PC-9 (cell line): ENCODE measurements around the gene MLST8. TPM values are rescaled to one million over a fixed set of nuclear protein-coding genes. Genes with fewer than 3 reads are reported as not detected.

Experiments used
- BruUV-seq: library from RNA; stranded (reverse); fragments of 400-500 nt; replicated peaks from 2 replicates; lab custom pipeline; 2021; lab: Mats Ljungman, UMichigan
- CTCF ChIA-PET: fragments of 300-600 bp; sonication (Branson Sonifier 250); formaldehyde crosslinking; loops from one replicate; lab custom pipeline; 2022; ENCODE audit warnings: antibody characterized with exemption; lab: Charles Lee
- POLR2A ChIA-PET: fragments of 300-600 bp; sonication (Branson Sonifier 250); formaldehyde crosslinking; loops from one replicate; lab custom pipeline; 2022; ENCODE audit warnings: antibody characterized with exemption; ENCODE audit not compliant: unreplicated experiment; lab: Charles Lee
- DNase-seq, 2 experiments: peaks; one replicate each; pipeline versions ENCODE4 v3.0.0 to v3.0.0-alpha.2; 2015 to 2022; ENCODE audit warnings: mixed read lengths in 1 of 2
- H2AFZ ChIP-seq: fragments of 200-600 bp; sonication (generic); 2 replicates; pipeline ENCODE4 v1.8.1; 2017; ENCODE audit warnings: antibody characterized with exemption
- H3F3A ChIP-seq: fragments of 200-600 bp; sonication (generic); 2 replicates; pipeline ENCODE4 v1.8.1; 2017; ENCODE audit warnings: antibody characterized with exemption, mild to moderate bottlenecking, low read depth; ENCODE audit not compliant: insufficient read depth
- H3K27ac ChIP-seq: fragments of 200-600 bp; sonication (generic); 2 replicates; pipeline ENCODE4 v1.6.1; 2016; ENCODE audit warnings: mixed run types
- H3K27me3 ChIP-seq: fragments of 200-600 bp; sonication (generic); 2 replicates; pipeline ENCODE4 v1.6.1; 2016; ENCODE audit warnings: low read depth, mixed run types; ENCODE audit not compliant: insufficient read depth
- H3K36me3 ChIP-seq: fragments of 200-600 bp; sonication (generic); 2 replicates; pipeline ENCODE4 v1.6.1; 2016; ENCODE audit warnings: low read depth, mixed run types
- H3K4me1 ChIP-seq: fragments of 200-600 bp; sonication (generic); replicated peaks from 2 replicates; pipeline ENCODE4 v1.6.1; 2016; ENCODE audit warnings: mixed run types; ENCODE audit not compliant: insufficient read depth
- H3K4me2 ChIP-seq: fragments of 200-600 bp; sonication (generic); 2 replicates; pipeline ENCODE4 v1.6.1; 2017; ENCODE audit warnings: mixed run types
- H3K4me3 ChIP-seq: fragments of 200-600 bp; sonication (generic); 2 replicates; pipeline ENCODE4 v1.6.1; 2016; ENCODE audit warnings: mixed run types
- H3K79me2 ChIP-seq: fragments of 200-600 bp; sonication (generic); 2 replicates; pipeline ENCODE4 v1.6.1; 2017; ENCODE audit warnings: low read depth, mixed run types
- H3K9me2 ChIP-seq: fragments of 200-600 bp; sonication (generic); 2 replicates; pipeline ENCODE4 v1.8.1; 2017; ENCODE audit warnings: mild to moderate bottlenecking; ENCODE audit not compliant: insufficient read depth
- H3K9me3 ChIP-seq: fragments of 200-600 bp; sonication (generic); 2 replicates; pipeline ENCODE4 v1.8.1; 2016; ENCODE audit warnings: low read depth; ENCODE audit not compliant: insufficient read depth
- H4K20me1 ChIP-seq: fragments of 200-600 bp; sonication (generic); 2 replicates; pipeline ENCODE4 v1.8.1; 2017; ENCODE audit not compliant: insufficient read depth
- EZH2 ChIP-seq: fragments of 200-600 bp; sonication (generic); IDR thresholded peaks from 2 replicates; pipeline ENCODE4 v1.8.0; 2017; ENCODE audit warnings: antibody characterized with exemption, low read depth
- intact Hi-C: fragments of 100-400 bp; cut with micrococcal nuclease; formaldehyde crosslinking; loops from one replicate; pipeline ENCODE4 v1.10.0; 2022; ENCODE audit not compliant: unreplicated experiment
- total RNA-seq: library from RNA; stranded (reverse); gene quantifications from 2 replicates; pipeline ENCODE4 v1.2.3, GENCODE V29; 2021
- TF ChIP-seq, protein P1 (sequence below): fragments of 200-600 bp; sonication (generic); conservative IDR thresholded peaks from 2 replicates; pipeline ENCODE4 v1.6.1; 2017; ENCODE audit warnings: mixed run types, antibody characterized with exemption, mild to moderate bottlenecking, moderate library complexity

Gene MLST8
- total RNA-seq, 1 experiment from 2014 or later: 66.3 TPM

DNA sequence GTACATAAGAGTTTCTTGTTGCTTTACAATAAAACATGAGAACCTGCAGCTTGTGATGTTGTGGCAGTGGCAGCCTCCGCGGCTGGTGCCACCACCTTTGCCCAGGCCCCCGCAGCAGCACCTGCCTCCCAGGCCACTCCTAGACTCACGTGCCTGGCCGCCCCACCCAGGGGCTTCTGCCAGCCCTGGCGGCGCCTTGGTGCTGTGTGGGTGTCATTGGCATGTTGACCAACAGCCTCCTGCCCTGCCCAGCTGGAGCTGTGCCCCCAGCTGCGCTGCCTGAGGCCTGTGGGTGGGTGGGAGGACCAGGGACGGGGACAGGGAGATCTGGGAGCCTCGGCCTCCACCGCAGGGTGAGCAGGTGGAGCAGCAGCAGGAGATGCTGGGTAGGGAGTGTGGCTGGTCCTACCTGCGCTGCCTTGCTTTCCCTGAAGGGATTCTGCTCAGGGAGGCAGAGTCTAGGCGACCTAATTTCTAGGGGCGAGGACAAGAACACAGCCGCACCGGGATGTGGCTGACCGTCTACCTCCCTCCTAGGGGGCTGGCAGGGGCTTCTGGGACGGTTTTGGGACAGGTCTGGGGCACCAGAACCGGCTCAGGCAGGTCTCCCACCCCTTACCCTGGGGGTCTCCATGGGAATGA, 30.6 kb downstream of the MLST8 start:
- CTCF ChIA-PET: no interaction called here
- no peaks in the 10 kb centered on the region for H3K27me3 ChIP-seq
- peaks cover 18% of the 10 kb centered on the region for H4K20me1 ChIP-seq
- no peaks in the 10 kb centered on the region for H3K9me3 ChIP-seq
- peaks cover 27% of the 10 kb centered on the region for H3F3A ChIP-seq
- no peaks in the 10 kb centered on the region for H3K4me1 ChIP-seq
- H3K79me2 ChIP-seq: no peaks in the 10 kb centered on the region
- no peak for DNase-seq
- no peak overlapping the region for H3K4me3 ChIP-seq
- POLR2A ChIA-PET: no interaction called here
- H2AFZ ChIP-seq: no peak overlapping the region
- no peak for TF ChIP-seq EZH2
- H3K36me3 ChIP-seq: no peaks in the 10 kb centered on the region
- no peak overlapping the region for H3K4me2 ChIP-seq
- no peaks in the 10 kb centered on the region for H3K9me2 ChIP-seq
- no TSS peak for BruUV-seq
- no peak overlapping the region for H3K27ac ChIP-seq
- intact Hi-C loops: no loop called here

DNA sequence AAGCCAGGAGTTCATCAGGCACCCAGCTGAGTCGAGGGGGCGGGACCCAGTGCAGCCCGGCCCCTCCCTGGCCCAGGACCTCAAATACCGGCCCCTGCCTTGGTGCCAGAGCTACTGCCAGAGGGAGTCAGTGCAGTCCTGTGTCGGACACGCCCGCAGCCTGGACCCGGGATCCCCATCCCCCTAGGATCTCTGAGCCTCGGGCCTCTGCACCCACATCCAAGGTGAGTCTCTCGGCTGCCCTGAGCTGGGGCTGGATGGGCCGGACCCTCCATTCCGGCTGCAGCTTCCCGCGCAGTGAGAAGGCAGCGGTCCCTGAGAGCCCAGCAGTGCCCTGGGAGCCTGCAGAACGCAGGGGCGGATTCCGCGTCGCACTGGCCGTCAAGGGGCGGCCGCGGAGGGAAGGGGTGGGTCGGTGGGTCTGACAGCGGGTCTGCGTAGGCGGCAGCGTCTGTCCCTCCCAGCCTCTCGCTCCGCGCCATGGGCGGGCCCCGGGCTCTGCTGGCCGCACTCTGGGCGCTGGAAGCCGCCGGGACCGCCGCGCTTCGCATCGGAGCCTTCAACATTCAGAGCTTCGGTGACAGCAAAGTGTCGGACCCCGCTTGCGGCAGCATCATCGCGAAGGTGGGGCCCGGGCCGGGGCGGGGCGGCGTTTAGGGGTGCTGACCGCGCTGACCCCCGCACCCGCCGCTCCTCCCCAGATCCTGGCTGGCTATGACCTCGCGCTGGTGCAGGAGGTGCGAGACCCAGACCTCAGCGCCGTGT, 31.3 kb downstream of the MLST8 start, which contains the start of gene DNASE1L2:
Gene DNASE1L2, plus strand, starts transcription at position 108 of the 765 bp plus-strand sequence. Its CDS starts 373 bp downstream, at position 481.
- H4K20me1 ChIP-seq: peaks cover 17% of the 10 kb centered on the region; the same call in 1 of the 2 replicates
- intact Hi-C loops: no loop called here
- no peak within 1 kb of the TSS for H3K4me3 ChIP-seq
- H3K27me3 ChIP-seq: no peaks in the 10 kb centered on the region
- peaks cover 31% of the 10 kb centered on the region for H3F3A ChIP-seq
- H3K4me1 ChIP-seq: no peaks in the 10 kb centered on the region
- H3K27ac ChIP-seq: no peak within 1 kb of the TSS
- CTCF ChIA-PET: no interaction called here
- no peak within 1 kb of the TSS for H3K4me2 ChIP-seq
- no TSS peak for BruUV-seq
- POLR2A ChIA-PET: interaction anchor here (0.6 kb wide), 1 partner anchor 14 kb away, joined by 4 read pairs; no protein-coding TSS in a partner anchor
- H3K9me3 ChIP-seq: no peaks in the 10 kb centered on the region
- no peaks in the 10 kb centered on the region for H3K79me2 ChIP-seq
- H2AFZ ChIP-seq: no peak within 1 kb of the TSS
- H3K36me3 ChIP-seq: no peaks in the 10 kb centered on the region
- no peaks in the 10 kb centered on the region for H3K9me2 ChIP-seq
- TF ChIP-seq, protein P1, sequence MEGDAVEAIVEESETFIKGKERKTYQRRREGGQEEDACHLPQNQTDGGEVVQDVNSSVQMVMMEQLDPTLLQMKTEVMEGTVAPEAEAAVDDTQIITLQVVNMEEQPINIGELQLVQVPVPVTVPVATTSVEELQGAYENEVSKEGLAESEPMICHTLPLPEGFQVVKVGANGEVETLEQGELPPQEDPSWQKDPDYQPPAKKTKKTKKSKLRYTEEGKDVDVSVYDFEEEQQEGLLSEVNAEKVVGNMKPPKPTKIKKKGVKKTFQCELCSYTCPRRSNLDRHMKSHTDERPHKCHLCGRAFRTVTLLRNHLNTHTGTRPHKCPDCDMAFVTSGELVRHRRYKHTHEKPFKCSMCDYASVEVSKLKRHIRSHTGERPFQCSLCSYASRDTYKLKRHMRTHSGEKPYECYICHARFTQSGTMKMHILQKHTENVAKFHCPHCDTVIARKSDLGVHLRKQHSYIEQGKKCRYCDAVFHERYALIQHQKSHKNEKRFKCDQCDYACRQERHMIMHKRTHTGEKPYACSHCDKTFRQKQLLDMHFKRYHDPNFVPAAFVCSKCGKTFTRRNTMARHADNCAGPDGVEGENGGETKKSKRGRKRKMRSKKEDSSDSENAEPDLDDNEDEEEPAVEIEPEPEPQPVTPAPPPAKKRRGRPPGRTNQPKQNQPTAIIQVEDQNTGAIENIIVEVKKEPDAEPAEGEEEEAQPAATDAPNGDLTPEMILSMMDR: no peak
- TF ChIP-seq EZH2: no peak
- DNase-seq: no peak

DNA sequence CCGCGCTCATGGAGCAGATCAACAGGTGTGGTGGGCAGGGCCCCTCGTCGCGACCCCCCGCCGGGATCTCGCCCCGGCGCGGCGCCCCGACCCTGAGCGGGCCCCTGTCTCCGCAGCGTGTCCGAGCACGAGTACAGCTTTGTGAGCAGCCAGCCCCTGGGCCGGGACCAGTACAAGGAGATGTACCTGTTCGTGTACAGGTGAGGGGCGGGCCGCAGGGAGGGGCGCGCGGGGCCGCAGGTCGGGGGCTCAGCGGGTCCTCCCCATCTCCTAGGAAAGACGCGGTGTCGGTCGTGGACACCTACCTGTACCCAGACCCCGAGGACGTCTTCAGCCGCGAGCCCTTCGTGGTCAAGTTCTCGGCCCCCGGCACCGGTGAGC, 31.8 kb downstream of the MLST8 start:
- H3K36me3 ChIP-seq: no peaks in the 10 kb centered on the region; the same call in 1 of the 2 replicates
- no peak overlapping the region for H3K27ac ChIP-seq
- H2AFZ ChIP-seq: no peak overlapping the region
- H3K4me2 ChIP-seq: no peak overlapping the region
- no peak for TF ChIP-seq EZH2
- TF ChIP-seq, protein P1: no peak
- H3K27me3 ChIP-seq: no peaks in the 10 kb centered on the region
- no TSS peak for BruUV-seq
- no peaks in the 10 kb centered on the region for H3K79me2 ChIP-seq
- H3F3A ChIP-seq: peaks cover 32% of the 10 kb centered on the region
- H3K4me1 ChIP-seq: no peaks in the 10 kb centered on the region
- ChIA-PET CTCF (no interaction called here), POLR2A (no interaction called here)
- H3K9me3 ChIP-seq: no peaks in the 10 kb centered on the region
- no peak overlapping the region for H3K4me3 ChIP-seq
- no peaks in the 10 kb centered on the region for H3K9me2 ChIP-seq
- intact Hi-C loops: no loop called here
- peaks cover 17% of the 10 kb centered on the region; the same call in 1 of the 2 replicates for H4K20me1 ChIP-seq
- no peak for DNase-seq
